HepG2 (cell line): Measurements from ENCODE around the gene NLRP11. TPM values are rescaled to one million over a fixed set of nuclear protein-coding genes. Genes with fewer than 3 reads are reported as not detected.

Experiments used
- ATAC-seq: fragments of 200-7000 bp; cut with Tn5 transposase; 3 replicates; pipeline ENCODE4 v1.9.1; 2020; ENCODE audit warnings: mild to moderate bottlenecking, moderate library complexity
- BruUV-seq: library from RNA; stranded (reverse); fragments of 400-500 nt; replicated peaks from 2 replicates; lab custom pipeline; 2021; lab: Mats Ljungman, UMichigan
- CTCF ChIA-PET: fragments of 300-600 bp; formaldehyde crosslinking; extraction: SDS; loops from one replicate; lab custom pipeline; 2021; ENCODE audit warnings: low total read pairs, inconsistent platforms, low intra/inter-chr PET ratio; lab: Yijun Ruan, JAX
- POLR2A ChIA-PET: fragments of 350-600 bp; sonication (Branson Sonifier 250); formaldehyde crosslinking; loops from one replicate; lab custom pipeline; 2020; ENCODE audit warnings: antibody characterized with exemption, inconsistent platforms; lab: Yijun Ruan, JAX
- DNase-seq: peaks from one replicate; pipeline ENCODE4 v3.0.0-alpha.2; 2015; ENCODE audit warnings: low spot score
- FAIRE-seq: peaks from 3 replicates; lab custom pipeline; 2011; peaks lifted over from hg19 to GRCh38; lab: Jason Lieb, UNC
- H2AFZ ChIP-seq: one replicate; pipeline ENCODE4 v1.6.1; 2011; ENCODE audit warnings: low read length, inconsistent platforms
- H3K27ac ChIP-seq: fragments of 300-600 bp; 3 replicates; pipeline ENCODE4 v1.8.0; 2011; ENCODE audit warnings: mixed run types, mild to moderate bottlenecking, mixed read lengths, low read length, inconsistent platforms; ENCODE audit not compliant: insufficient read depth; ENCODE audit errors: extremely low read length
- H3K27me3 ChIP-seq, 2 experiments: fragments of 200-600 bp in 1 of 2; 2 replicates in 1 of 2; 3 replicates in 1 of 2; pipeline versions ENCODE4 v1.6.0 to v1.8.0; 2011; ENCODE audit warnings: low read length in 2 of 2, mild to moderate bottlenecking in 2 of 2, moderate library complexity in 2 of 2, inconsistent platforms in 1 of 2; ENCODE audit not compliant: insufficient read depth in 2 of 2, control insufficient read depth in 1 of 2
- H3K36me3 ChIP-seq, 2 experiments: fragments of 200-600 bp in 1 of 2; replicated peaks in 1 of 2; 2 replicates in 1 of 2; 3 replicates in 1 of 2; pipeline versions ENCODE4 v1.5.1 to v1.8.0; 2011; ENCODE audit warnings: low read length in 2 of 2, inconsistent platforms in 1 of 2; ENCODE audit not compliant: insufficient read depth in 2 of 2, control insufficient read depth in 1 of 2
- H3K4me1 ChIP-seq: 2 replicates; pipeline ENCODE4 v1.5.1; 2012; ENCODE audit warnings: low read length, inconsistent platforms; ENCODE audit not compliant: insufficient read depth
- H3K4me2 ChIP-seq: 2 replicates; pipeline ENCODE4 v1.6.0; 2011; ENCODE audit warnings: low read depth, low read length, inconsistent platforms
- H3K4me3 ChIP-seq, 3 experiments: fragments of 200-600 bp in 1 of 3; sonication (generic), shearing (Covaris generic) in 1 of 3; replicated peaks in 1 of 3; 2 replicates each; pipeline ENCODE4 v1.5.1; 2011 to 2016; ENCODE audit warnings: low read length in 3 of 3, inconsistent platforms in 2 of 3, low read depth in 2 of 3, mild to moderate bottlenecking in 2 of 3, control low read depth in 1 of 3, mixed read lengths in 1 of 3; ENCODE audit not compliant: insufficient read depth in 1 of 3
- H3K79me2 ChIP-seq: one replicate; pipeline ENCODE4 v1.6.1; 2011; ENCODE audit warnings: low read length, inconsistent platforms; ENCODE audit not compliant: insufficient read depth
- H3K9ac ChIP-seq: 2 replicates; pipeline ENCODE4 v1.6.0; 2011; ENCODE audit warnings: mild to moderate bottlenecking, low read depth, low read length, inconsistent platforms; ENCODE audit not compliant: insufficient read depth
- H3K9me3 ChIP-seq: 2 replicates; pipeline ENCODE4 v1.5.1; 2012; ENCODE audit warnings: mild to moderate bottlenecking, low read length
- H4K20me1 ChIP-seq: 2 replicates; pipeline ENCODE4 v1.6.0; 2011; ENCODE audit warnings: inconsistent platforms, mild to moderate bottlenecking, low read length, moderate library complexity; ENCODE audit not compliant: insufficient read depth
- CBX1 ChIP-seq: IDR thresholded peaks from one replicate; pipeline ENCODE4 v1.6.1; 2016; ENCODE audit warnings: antibody characterized with exemption, low read depth
- EEA1 ChIP-seq: sonication (generic); formaldehyde crosslinking; IDR thresholded peaks from 2 replicates; pipeline ENCODE4 v1.5.1; 2020; ENCODE audit warnings: mild to moderate bottlenecking, missing genetic modification reagents, borderline replicate concordance
- EHMT2 ChIP-seq: fragments of 200-600 bp; sonication (generic); IDR thresholded peaks from 2 replicates; pipeline ENCODE4 v1.7.0; 2017; ENCODE audit warnings: antibody characterized with exemption, low read depth, low read length, borderline replicate concordance
- GLI4 ChIP-seq: sonication (generic); formaldehyde crosslinking; IDR thresholded peaks from 2 replicates; pipeline ENCODE4 v1.5.1; 2020; ENCODE audit warnings: missing genetic modification reagents, mild to moderate bottlenecking, moderate library complexity, borderline replicate concordance
- HDAC6 ChIP-seq: fragments of 200-600 bp; sonication (generic); IDR thresholded peaks from 2 replicates; pipeline ENCODE4 v1.7.0; 2017; ENCODE audit warnings: mild to moderate bottlenecking, antibody characterized with exemption, low read length, low read depth
- KMT2A ChIP-seq: sonication (generic); formaldehyde crosslinking; IDR thresholded peaks from 2 replicates; pipeline ENCODE4 v1.4.0; 2020; ENCODE audit warnings: missing genetic modification reagents
- ZNF350 ChIP-seq: sonication (generic); formaldehyde crosslinking; IDR thresholded peaks from 2 replicates; pipeline ENCODE4 v1.4.0; 2020; ENCODE audit warnings: mild to moderate bottlenecking, low read depth, missing genetic modification reagents, borderline replicate concordance
- ZNF563 ChIP-seq: sonication (generic); formaldehyde crosslinking; IDR thresholded peaks from 2 replicates; pipeline ENCODE4 v1.8.0; 2022; ENCODE audit warnings: mild to moderate bottlenecking, moderate library complexity, missing genetic modification reagents
- WGBS: methylation state at CpG from one replicate; pipeline ENCODE4 v1.1.6; 2017; ENCODE audit warnings: low lambda C conversion rate; 5-methylcytosine and 5-hydroxymethylcytosine counted together
- in situ Hi-C: cut with HindIII; loops from 2 replicates; pipeline ENCODE4 v1.10.0; 2017; ENCODE audit warnings: low pct_unique_long_range_greater_than_20kb; ENCODE audit not compliant: extremely low pct_ligation_motif_present
- intact Hi-C: fragments of 100-400 bp; cut with micrococcal nuclease; formaldehyde crosslinking; loops from one replicate; pipeline ENCODE4 v1.10.0; 2022; ENCODE audit not compliant: unreplicated experiment
- polyA plus RNA-seq, 8 experiments: library from polyadenylated mRNA; depleted of rRNA in 3 of 8; stranded (reverse) in 7 of 8; unstranded in 1 of 8; fragments of >200 nt; fragmentation: Illumina TruSeq in 4 of 8; extraction: Trizol in 4 of 8; gene quantifications; 2 replicates each; pipeline versions ENCODE4 v1.2.1 to v1.2.3, GENCODE V29; 2011 to 2016; ENCODE audit warnings: low read depth in 4 of 8, missing spikeins in 1 of 8, mixed read lengths in 1 of 8; ENCODE audit not compliant: insufficient read depth in 1 of 8
- total RNA-seq, 5 experiments: library from RNA; depleted of rRNA; stranded (reverse); fragments of >200 nt; fragmentation: Illumina TruSeq; extraction: Trizol; gene quantifications; 2 replicates each; pipeline ENCODE4 v1.2.3, GENCODE V29; 2016; ENCODE audit warnings: low read depth in 1 of 5
- TF ChIP-seq, protein P1 (sequence below): IDR thresholded peaks from 2 replicates; pipeline ENCODE4 v1.6.1; 2016; ENCODE audit warnings: control low read depth

NLRP11 gene
- total and polyA plus RNA-seq, 2 of the 13 experiments (the other 11 are each of a cell fraction or from before 2014, with no cell fraction given) = 0.02 TPM; not detected in 1

DNA sequence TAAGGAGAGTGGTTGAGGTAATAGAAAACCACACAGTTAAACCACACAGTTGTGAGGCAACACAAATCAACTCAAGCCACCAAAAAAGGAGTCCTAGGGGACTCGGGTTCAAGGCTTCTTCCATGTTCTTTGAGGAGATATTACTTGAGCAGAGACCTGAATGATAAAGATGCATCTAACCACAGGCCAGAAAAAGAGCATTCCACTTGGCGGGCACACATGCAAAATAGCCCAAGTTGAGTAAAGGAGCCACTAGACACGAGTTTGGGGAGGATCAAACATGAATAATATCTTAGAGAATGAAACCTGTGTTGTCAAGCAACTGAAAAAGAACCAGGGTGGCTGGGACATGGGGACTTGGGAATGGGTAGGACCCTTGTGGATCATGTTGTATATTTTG is 34.7 kb upstream of the NLRP11 start:
- Histone ChIP-seq H3K4me3 (no peak overlapping the region), H3K79me2 (no peaks in the 10 kb centered on the region), H3K36me3 (no peaks in the 10 kb centered on the region), H3K27ac (no peak overlapping the region), H3K9ac (no peak overlapping the region), H3K4me2 (no peak overlapping the region), H3K4me1 (no peaks in the 10 kb centered on the region), H2AFZ (no peak overlapping the region), H4K20me1 (no peaks in the 10 kb centered on the region), H3K9me3 (no peaks in the 10 kb centered on the region), H3K27me3 (peaks cover 1 to 21% of the 10 kb centered on the region in 2 experiments; a peak in 1 of 5 replicates)
- ChIA-PET POLR2A (no interaction called here), CTCF (no interaction called here)
- WGBS = 2% methylated on average over 3 of the region's 3 CpGs
- intact Hi-C loops (no loop called here), in situ Hi-C loops (no loop called here)
- ATAC-seq (no peak), FAIRE-seq (no peak), DNase-seq (no peak)
- TF ChIP-seq GLI4 (CRISPR knock-in tag) (no peak), ZNF350 (CRISPR knock-in tag) (no peak), HDAC6 (no peak), ZNF563 (CRISPR knock-in tag) (no peak), EHMT2 (no peak), KMT2A (no peak), CBX1 (no peak), EEA1 (CRISPR knock-in tag) (no peak)
- TF ChIP-seq, protein P1, sequence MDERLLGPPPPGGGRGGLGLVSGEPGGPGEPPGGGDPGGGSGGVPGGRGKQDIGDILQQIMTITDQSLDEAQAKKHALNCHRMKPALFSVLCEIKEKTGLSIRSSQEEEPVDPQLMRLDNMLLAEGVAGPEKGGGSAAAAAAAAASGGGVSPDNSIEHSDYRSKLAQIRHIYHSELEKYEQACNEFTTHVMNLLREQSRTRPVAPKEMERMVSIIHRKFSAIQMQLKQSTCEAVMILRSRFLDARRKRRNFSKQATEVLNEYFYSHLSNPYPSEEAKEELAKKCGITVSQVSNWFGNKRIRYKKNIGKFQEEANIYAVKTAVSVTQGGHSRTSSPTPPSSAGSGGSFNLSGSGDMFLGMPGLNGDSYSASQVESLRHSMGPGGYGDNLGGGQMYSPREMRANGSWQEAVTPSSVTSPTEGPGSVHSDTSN (CRISPR knock-in tag) = no peak
- no TSS peak for BruUV-seq
